ENCODE results near the gene KRT82.

KRT82 gene

DNA sequence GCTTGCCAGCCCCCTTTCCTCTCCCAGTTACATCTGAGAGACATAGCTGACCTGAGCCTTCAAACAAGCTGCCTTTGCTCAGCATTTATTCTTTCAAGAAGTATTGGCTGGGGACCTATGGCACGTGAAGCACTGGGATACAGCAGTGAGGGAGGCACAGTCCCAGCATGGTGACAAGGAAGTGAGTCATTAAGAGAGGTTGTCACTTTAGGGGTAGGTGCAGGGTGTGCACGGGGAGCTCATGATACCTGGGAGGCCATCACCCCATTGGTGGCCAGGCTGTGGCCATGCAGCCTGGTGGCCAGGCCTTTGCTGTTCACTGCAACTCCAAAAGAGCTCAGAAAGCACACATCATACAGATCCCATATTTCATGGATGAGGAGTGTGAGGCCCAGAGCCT, 33.7 kb upstream of the KRT82 start:
- TF ChIP-seq, protein P1, sequence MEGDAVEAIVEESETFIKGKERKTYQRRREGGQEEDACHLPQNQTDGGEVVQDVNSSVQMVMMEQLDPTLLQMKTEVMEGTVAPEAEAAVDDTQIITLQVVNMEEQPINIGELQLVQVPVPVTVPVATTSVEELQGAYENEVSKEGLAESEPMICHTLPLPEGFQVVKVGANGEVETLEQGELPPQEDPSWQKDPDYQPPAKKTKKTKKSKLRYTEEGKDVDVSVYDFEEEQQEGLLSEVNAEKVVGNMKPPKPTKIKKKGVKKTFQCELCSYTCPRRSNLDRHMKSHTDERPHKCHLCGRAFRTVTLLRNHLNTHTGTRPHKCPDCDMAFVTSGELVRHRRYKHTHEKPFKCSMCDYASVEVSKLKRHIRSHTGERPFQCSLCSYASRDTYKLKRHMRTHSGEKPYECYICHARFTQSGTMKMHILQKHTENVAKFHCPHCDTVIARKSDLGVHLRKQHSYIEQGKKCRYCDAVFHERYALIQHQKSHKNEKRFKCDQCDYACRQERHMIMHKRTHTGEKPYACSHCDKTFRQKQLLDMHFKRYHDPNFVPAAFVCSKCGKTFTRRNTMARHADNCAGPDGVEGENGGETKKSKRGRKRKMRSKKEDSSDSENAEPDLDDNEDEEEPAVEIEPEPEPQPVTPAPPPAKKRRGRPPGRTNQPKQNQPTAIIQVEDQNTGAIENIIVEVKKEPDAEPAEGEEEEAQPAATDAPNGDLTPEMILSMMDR (IDR thresholded peaks at IDR 0.05; ENCODE audit: low read depth, low read length, missing control alignments) = no peak
- no peak for DNase-seq (ENCODE audit: low read depth)
- H3K4me3 ChIP-seq (ENCODE audit: low read depth, low read length) = no peak overlapping the region

DNA sequence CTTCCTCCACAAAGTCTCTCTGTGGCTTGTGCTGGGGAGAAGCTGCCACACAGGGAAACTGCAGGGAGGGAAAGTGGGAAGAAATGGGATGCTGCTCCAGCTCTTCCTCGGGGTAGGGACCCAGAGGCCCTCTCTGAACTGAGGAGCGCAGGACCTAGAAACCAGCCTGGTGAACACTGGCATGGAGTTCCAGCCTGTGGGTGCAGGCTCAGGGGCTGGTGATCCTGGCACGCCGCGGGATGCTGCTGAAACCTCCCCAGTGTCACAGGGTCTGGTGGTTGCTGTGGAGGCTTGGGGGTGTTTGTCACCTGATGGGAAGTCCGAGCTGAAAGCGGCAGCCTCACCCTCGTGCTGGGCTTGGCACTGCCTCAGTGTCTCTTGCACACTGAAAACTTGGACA, 33.3 kb upstream of the KRT82 start:
- TF ChIP-seq, protein P1 (IDR thresholded peaks at IDR 0.05; ENCODE audit: low read depth, low read length, missing control alignments) = no peak

DNA sequence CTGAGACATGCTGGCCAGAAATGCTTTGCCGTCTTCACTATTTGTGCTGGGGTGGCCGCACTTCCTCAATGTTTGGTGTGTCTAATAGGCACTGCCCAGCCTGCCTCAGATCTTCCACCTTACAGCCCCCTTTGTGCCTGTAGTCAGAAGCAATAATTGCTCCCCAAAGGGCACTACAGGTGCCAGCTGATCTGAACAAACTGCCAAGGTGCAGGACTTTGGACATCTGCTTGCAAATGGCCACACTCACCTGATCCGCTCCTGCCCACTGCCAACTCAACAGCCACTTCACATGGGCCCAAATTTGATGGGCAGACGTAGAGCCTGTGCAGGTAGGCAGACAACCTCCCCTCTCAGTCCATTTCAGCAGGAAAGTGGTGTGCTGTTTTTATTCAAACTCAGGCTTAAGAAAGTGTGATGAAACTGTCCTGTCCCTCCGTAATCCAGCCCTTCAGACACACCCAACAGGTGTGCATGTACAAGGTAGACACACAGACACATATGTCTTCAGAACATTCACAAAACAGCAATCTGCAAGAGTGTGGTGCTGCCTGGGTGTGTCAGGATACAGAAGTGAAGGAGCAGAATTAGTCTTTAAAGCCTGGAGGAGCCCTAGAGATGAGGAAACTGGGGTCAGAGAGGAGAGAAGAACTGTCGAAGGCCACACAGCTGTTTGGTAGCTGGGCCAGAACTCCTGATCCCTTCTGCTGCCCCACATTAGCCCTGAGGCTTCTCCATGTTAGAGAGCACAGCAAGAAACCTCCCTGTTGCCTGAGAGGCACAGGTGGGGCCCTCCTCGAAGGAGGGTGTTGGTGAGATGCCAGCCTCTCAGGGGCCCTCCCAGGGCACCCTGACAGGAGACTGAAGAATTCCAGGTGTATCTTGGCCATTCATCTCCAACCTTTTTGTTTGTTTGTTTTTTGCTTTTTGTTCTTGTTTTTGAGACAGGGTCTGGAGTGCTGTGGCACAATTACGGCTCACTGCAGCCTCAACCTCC, 32.5 kb upstream of the KRT82 start:
- TF ChIP-seq, protein P1 (IDR thresholded peaks at IDR 0.05; ENCODE audit: low read depth, low read length, missing control alignments) = no peak
- DNase-seq (ENCODE audit: low read depth) = no peak
- no peak overlapping the region for H3K4me3 ChIP-seq (ENCODE audit: low read depth, low read length)

More for the DNA sequence above, 33.3 kb upstream of the KRT82 start:
- no peak overlapping the region for H3K4me3 ChIP-seq (ENCODE audit: low read depth, low read length)
- no peak for DNase-seq (ENCODE audit: low read depth)

DNA sequence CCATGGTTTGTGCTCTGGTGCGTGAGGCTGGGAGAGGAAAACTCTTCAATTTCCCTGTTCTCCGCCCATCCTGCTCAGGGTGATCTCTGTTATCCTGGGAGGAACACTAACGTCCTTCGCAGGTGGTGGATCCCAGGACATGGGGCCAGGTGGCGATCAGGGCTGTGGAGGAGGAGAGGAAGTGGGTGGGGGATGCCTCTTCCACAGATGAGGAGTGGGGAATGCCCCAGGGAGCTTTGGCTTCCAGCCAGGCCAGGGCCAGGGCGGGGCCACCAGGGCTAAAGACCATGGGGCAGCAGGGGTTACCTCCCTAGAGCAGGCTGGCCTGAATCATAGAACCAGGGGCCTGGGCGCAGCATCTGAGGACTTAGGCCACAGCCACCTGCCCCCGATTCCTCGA, 31.4 kb upstream of the KRT82 start:
- no peak overlapping the region for H3K4me3 ChIP-seq (ENCODE audit: low read depth, low read length)
- TF ChIP-seq, protein P1 (IDR thresholded peaks at IDR 0.05; ENCODE audit: low read depth, low read length, missing control alignments) = no peak
- DNase-seq (ENCODE audit: low read depth) = no peak

DNA sequence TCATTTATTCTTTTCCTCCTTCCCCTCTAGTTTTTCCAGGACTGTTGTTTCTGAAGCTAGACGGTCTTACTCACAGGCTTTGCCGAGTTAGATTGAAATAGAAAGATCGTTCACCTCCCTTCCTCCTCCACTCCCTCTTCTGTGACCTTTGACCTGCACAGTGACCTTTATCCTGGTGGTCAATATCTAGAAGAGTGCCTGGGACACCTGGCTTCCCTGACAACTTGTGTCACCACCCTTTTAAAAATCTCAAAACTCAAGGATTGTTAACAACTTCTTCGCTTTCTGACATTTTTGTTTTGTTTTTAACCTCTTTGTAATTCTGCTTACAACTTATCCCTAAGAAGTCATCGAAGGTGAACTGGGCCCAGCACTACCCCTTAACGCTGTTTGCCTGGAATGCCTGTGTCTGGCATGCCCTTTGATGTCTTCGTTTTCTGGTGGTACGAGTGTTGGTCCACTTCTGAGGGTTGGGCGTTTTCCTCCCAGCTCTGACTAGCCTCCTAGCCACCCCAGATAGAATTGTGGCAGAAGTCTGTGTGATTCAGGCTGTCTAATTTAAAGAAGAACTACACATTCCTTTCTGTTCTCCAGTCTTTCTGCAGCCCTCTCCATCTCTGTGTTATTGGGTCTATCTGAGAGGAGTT, 30.8 kb upstream of the KRT82 start:
- H3K4me3 ChIP-seq (ENCODE audit: low read depth, low read length) = no peak overlapping the region
- DNase-seq (ENCODE audit: low read depth) = no peak
- TF ChIP-seq, protein P1 (IDR thresholded peaks at IDR 0.05; ENCODE audit: low read depth, low read length, missing control alignments) = no peak

DNA sequence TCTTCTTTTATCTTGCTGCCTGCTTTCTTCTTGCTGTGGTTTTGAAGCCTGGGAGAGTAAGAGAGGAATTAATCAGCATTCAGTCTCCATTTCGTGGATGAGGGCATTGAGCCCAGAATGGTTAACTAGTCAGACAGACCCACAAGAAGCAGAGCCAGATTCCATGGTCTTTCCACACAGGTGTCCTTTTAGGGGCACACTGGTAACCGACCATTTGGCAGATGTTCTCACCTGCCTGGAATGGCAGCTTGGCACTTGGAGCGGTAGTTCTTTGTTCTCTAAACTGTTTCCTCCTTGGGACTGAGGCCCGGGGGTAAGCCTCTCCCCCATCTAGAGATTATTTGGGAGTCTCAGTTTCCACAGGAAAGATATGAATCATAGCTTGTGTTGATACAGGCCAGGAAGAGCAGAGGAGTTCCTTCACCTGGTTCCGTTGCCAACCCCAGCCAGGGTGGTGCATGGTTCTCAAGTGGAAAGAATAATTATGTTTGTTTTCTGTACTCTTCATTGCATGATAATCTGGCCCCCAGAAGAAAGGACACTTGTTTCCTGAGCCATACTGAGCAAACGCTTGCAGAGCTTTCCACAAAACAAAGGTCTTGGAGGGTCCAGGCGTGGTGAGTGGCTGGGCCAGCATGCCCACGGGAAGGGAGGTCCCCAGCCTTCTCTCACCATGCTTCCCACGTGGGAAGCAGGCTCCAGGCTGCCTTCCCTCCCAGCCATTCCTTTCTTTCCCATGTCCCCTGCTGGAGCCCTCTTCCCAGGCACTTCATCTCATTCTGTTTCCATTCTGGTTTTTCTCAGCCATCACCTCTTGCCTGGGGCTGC, 30.1 kb upstream of the KRT82 start:
- no peak overlapping the region for H3K4me3 ChIP-seq (ENCODE audit: low read depth, low read length)
- TF ChIP-seq, protein P1 (IDR thresholded peaks at IDR 0.05; ENCODE audit: low read depth, low read length, missing control alignments) = no peak
- DNase-seq (ENCODE audit: low read depth) = no peak

All from GM12864 (cell line).